ENCODE measurements around the gene RABEPK.
A peak's percentile ranks its signal among the peaks of the same experiment; 100 is the strongest.

The RABEPK gene

DNA sequence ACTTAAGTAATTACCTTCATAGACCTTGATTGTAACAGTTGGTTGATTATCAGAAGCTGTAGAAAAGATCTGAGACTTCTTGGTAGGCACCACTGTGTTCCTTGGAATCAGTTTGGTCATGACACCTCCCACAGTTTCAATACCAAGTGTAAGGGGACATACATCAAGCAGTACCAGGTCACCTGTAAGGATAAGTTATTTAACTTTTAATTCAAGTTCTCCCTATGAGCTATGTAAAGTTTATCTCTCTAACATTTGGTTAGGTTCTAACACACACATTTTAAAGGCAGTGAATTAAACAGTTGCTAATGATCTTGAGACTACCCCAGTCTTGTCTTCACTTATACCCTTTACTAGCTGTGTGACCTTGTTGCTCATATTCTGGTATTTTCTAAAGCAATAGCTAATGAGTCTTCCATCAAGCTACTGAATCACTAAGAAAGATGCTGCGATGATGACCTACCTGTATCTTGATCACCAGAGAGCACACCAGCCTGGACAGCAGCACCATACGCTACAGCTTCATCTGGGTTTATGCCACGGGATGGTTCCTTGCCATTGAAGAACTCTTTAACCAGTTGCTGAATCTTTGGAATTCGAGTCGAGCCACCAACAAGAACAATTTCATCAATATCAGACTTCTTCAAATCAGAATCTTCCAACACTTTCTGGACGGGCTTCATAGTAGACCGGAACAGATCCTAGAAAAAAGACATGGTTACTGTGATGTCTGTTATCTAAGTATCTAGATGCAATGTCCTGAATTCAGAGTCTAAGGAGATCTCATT is 38.0 kb downstream of the RABEPK start:
- H2AFZ ChIP-seq: no peak overlapping the region
- TF ChIP-seq, protein P1, sequence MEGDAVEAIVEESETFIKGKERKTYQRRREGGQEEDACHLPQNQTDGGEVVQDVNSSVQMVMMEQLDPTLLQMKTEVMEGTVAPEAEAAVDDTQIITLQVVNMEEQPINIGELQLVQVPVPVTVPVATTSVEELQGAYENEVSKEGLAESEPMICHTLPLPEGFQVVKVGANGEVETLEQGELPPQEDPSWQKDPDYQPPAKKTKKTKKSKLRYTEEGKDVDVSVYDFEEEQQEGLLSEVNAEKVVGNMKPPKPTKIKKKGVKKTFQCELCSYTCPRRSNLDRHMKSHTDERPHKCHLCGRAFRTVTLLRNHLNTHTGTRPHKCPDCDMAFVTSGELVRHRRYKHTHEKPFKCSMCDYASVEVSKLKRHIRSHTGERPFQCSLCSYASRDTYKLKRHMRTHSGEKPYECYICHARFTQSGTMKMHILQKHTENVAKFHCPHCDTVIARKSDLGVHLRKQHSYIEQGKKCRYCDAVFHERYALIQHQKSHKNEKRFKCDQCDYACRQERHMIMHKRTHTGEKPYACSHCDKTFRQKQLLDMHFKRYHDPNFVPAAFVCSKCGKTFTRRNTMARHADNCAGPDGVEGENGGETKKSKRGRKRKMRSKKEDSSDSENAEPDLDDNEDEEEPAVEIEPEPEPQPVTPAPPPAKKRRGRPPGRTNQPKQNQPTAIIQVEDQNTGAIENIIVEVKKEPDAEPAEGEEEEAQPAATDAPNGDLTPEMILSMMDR (IDR thresholded peaks at IDR 0.05): no peak
- no peaks in the 10 kb centered on the region for H3K9me3 ChIP-seq (ENCODE audit: control insufficient read depth, low read length)
- no peak overlapping the region for H3K27ac ChIP-seq
- H3K4me3 ChIP-seq (ENCODE audit: low read depth, low read length): no peak overlapping the region
- H3K36me3 ChIP-seq (ENCODE audit: control insufficient read depth, insufficient read depth, low read length): no peaks in the 10 kb centered on the region
- no peak overlapping the region for H3K9ac ChIP-seq
- peaks cover 16% of the 10 kb centered on the region for H3K79me2 ChIP-seq
- no peak overlapping the region for H3K4me2 ChIP-seq (ENCODE audit: low read length)
- H3K27me3 ChIP-seq (ENCODE audit: control insufficient read depth, insufficient read depth, low read length): no peaks in the 10 kb centered on the region
- peaks cover 16% of the 10 kb centered on the region for H3K4me1 ChIP-seq

DNA sequence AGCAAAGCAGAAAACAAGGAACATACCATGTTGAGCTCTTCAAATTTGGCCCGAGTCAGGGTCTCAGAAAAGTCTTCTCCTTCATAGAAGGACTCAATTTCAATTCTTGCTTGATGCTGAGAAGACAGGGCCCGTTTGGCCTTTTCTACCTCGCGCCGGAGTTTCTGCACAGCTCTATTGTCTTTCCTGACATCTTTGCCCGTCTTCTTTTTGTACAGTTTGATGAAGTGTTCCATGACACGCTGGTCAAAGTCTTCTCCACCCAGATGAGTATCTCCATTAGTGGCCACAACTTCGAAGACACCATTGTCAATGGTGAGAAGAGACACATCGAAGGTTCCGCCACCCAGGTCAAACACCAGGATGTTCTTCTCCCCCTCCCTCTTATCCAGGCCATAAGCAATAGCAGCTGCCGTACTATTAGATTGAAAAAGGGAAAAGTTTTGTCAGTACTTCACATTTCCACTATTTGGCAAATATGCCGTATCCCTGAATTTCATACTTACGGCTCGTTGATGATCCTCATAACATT is 38.6 kb downstream of the RABEPK start:
- H3K4me3 ChIP-seq (ENCODE audit: low read depth, low read length): no peak overlapping the region
- no peak overlapping the region for H3K9ac ChIP-seq
- no peak overlapping the region for H3K4me2 ChIP-seq (ENCODE audit: low read length)
- H3K36me3 ChIP-seq (ENCODE audit: control insufficient read depth, insufficient read depth, low read length): no peaks in the 10 kb centered on the region
- H2AFZ ChIP-seq: no peak overlapping the region
- H3K27me3 ChIP-seq (ENCODE audit: control insufficient read depth, insufficient read depth, low read length): no peaks in the 10 kb centered on the region
- no peaks in the 10 kb centered on the region for H3K9me3 ChIP-seq (ENCODE audit: control insufficient read depth, low read length)
- H3K27ac ChIP-seq: no peak overlapping the region
- H3K79me2 ChIP-seq: peaks cover 16% of the 10 kb centered on the region
- TF ChIP-seq, protein P1 (IDR thresholded peaks at IDR 0.05): no peak
- H3K4me1 ChIP-seq: peaks cover 16% of the 10 kb centered on the region

DNA sequence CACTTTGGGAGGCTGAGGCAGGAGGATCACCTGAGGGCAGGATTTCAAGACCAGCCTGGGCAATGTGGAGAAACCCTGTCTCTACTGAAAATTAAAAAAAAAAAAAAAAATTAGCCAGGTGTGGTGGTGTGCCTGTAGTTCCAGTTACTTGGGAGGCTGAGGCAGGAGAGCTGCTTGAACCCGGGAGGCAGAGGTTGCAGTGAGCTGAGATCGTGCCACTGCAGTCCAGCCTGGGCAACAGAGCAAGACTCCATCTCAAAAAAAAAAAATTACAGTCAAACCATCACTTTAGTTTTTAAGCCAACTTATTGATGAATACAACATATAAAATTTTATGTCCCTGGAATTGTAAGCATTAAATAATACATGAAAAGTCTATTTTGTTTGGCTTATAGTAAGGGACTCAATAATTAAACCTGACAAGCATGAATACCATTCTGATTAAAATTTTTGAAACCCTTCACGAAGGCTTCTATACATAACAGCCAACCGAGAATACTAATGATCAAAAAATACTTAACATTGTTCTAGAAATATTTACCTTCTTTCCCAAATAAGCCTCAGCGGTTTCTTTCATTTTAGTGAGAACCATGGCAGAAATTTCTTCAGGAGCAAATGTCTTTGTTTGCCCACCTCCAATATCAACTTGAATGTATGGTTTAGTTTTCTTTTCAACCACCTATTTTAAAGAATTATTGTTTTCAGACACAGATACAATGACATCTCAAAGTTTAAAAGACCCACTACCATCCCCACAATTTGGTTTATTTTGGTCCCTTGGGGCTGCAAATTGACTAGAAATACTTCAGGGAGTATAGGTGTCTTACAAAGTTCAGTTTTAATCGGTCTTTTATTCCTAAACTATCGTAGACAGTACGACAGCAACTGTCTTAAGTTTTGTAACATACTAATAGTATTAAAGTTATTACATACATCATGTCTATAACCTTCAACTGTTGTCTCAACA is 39.6 kb downstream of the RABEPK start:
- H3K27ac ChIP-seq: peak overlapping the region; percentile 98
- H3K4me1 ChIP-seq: peaks cover 16% of the 10 kb centered on the region
- no peaks in the 10 kb centered on the region for H3K9me3 ChIP-seq (ENCODE audit: control insufficient read depth, low read length)
- no peak overlapping the region for H2AFZ ChIP-seq
- peaks cover 16% of the 10 kb centered on the region for H3K79me2 ChIP-seq
- H3K9ac ChIP-seq: no peak overlapping the region
- TF ChIP-seq, protein P1 (IDR thresholded peaks at IDR 0.05): no peak
- H3K4me2 ChIP-seq (ENCODE audit: low read length): peak overlapping the region; percentile 85
- H3K27me3 ChIP-seq (ENCODE audit: control insufficient read depth, insufficient read depth, low read length): no peaks in the 10 kb centered on the region
- H3K36me3 ChIP-seq (ENCODE audit: control insufficient read depth, insufficient read depth, low read length): no peaks in the 10 kb centered on the region
- peak overlapping the region; percentile 75 for H3K4me3 ChIP-seq (ENCODE audit: low read depth, low read length)

DNA sequence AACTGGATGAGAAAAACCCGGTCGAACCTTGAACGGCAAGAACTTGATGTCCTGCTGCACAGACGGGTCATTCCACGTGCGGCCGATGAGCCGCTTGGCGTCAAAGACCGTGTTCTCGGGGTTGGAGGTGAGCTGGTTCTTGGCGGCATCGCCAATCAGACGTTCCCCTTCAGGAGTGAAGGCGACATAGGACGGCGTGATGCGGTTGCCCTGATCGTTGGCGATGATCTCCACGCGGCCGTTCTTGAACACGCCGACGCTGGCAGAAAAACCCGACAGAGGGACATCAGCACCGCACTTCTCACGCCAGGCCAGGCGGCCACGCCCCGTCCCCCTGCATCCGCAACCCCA is 40.3 kb downstream of the RABEPK start:
- peak overlapping the region; percentile 85 for H3K4me2 ChIP-seq (ENCODE audit: low read length)
- peak overlapping the region; percentile 82 for H2AFZ ChIP-seq
- TF ChIP-seq, protein P1 (IDR thresholded peaks at IDR 0.05): no peak
- peak overlapping the region; percentile 75 for H3K4me3 ChIP-seq (ENCODE audit: low read depth, low read length)
- peak overlapping the region; percentile 98 for H3K27ac ChIP-seq
- no peaks in the 10 kb centered on the region for H3K27me3 ChIP-seq (ENCODE audit: control insufficient read depth, insufficient read depth, low read length)
- no peak overlapping the region for H3K9ac ChIP-seq
- H3K4me1 ChIP-seq: peaks cover 16% of the 10 kb centered on the region
- H3K36me3 ChIP-seq (ENCODE audit: control insufficient read depth, insufficient read depth, low read length): no peaks in the 10 kb centered on the region
- H3K79me2 ChIP-seq: peaks cover 16% of the 10 kb centered on the region
- H3K9me3 ChIP-seq (ENCODE audit: control insufficient read depth, low read length): no peaks in the 10 kb centered on the region
